SK-N-SH treated with all-trans-retinoic acid at 6 μM for 48 hours (cell line): Measurements from ENCODE around the gene SYNE4.

Experiments used
- BACH2 ChIP-seq: fragments of 250-450 bp; sonication (Bioruptor Pico); IDR thresholded peaks from 2 replicates; pipeline ENCODE4 v1.9.0; 2021; ENCODE audit warnings: mild to moderate bottlenecking, borderline replicate concordance
- PATZ1 ChIP-seq: fragments of 250-450 bp; sonication (Bioruptor Pico); IDR thresholded peaks from 2 replicates; pipeline ENCODE4 v1.8.0; 2020; ENCODE audit warnings: mild to moderate bottlenecking, moderate library complexity, borderline replicate concordance
- TCF4 ChIP-seq: fragments of 250-450 bp; sonication (Bioruptor Pico); IDR thresholded peaks from 2 replicates; pipeline ENCODE4 v1.8.0; 2021; ENCODE audit warnings: mild to moderate bottlenecking, moderate library complexity, borderline replicate concordance
- ZFP30 ChIP-seq: fragments of 450-650 bp; formaldehyde crosslinking; IDR thresholded peaks from 2 replicates; pipeline ENCODE4 v1.5.0; 2022; ENCODE audit warnings: mild to moderate bottlenecking, moderate library complexity

- TF ChIP-seq TCF4 (CRISPR knock-in tag) (no peak), PATZ1 (CRISPR knock-in tag) (no peak), ZFP30 (CRISPR knock-in tag) (no peak), BACH2 (CRISPR knock-in tag) (no peak)
Measured at GRCh38 chr19:35991731-35992450, 16.7 kb downstream of the SYNE4 start.
